ENCODE data around the gene RAB41. TPM values are rescaled to one million over a fixed set of nuclear protein-coding genes. Genes with fewer than 3 reads are reported as not detected.
"Not testable (repeated sequence)": the region's sequence is repeated elsewhere in the genome, so short reads cannot be mapped to it uniquely, and the experiment has no call there.

The RAB41 gene
- not detected for polyA plus RNA-seq (2013, experiment 1 of 2)
- not detected for polyA plus RNA-seq (2013, experiment 2 of 2)

- Histone ChIP-seq H2BK120ac (ENCODE audit: low read depth, low read length) (no peak within 1 kb of the TSS), H3K4ac (ENCODE audit: low read depth, low read length) (no peak within 1 kb of the TSS), H4K5ac (ENCODE audit: low read length) (no peak within 1 kb of the TSS), H3K79me1 (ENCODE audit: low read length) (no peaks in the 10 kb centered on the region), H3K18ac (ENCODE audit: low read length) (no peak within 1 kb of the TSS), H3K27ac (ENCODE audit: low read depth, low read length) (no peak within 1 kb of the TSS), H3K4me3 (ENCODE audit: low read length) (no peak within 1 kb of the TSS), H2BK5ac (ENCODE audit: low read length) (no peak within 1 kb of the TSS), H3K27me3 (ENCODE audit: insufficient read depth, low read length, poor library complexity) (no peaks in the 10 kb centered on the region), H3K4me1 (ENCODE audit: control insufficient read depth, low read depth, low read length) (no peaks in the 10 kb centered on the region), H3K4me2 (ENCODE audit: low read length) (no peak within 1 kb of the TSS), H3K36me3 (ENCODE audit: control insufficient read depth, insufficient read depth, low read length) (no peaks in the 10 kb centered on the region), H3K56ac (ENCODE audit: low read length) (no peak within 1 kb of the TSS), H3K79me2 (ENCODE audit: control insufficient read depth, insufficient read depth, low read length) (no peaks in the 10 kb centered on the region), H2AK5ac (ENCODE audit: low read length) (no peak within 1 kb of the TSS), H3K23ac (ENCODE audit: low read length) (no peak within 1 kb of the TSS), H4K8ac (ENCODE audit: low read depth, low read length) (no peak within 1 kb of the TSS), H3K9ac (ENCODE audit: low read length) (no peak within 1 kb of the TSS), H2BK15ac (replicated peaks; ENCODE audit: low read depth) (no peak within 1 kb of the TSS)
- no peak for DNase-seq
- WGBS (ENCODE audit: extremely low coverage, insufficient coverage, low lambda C conversion rate), result no CpG with 5 or more reads among the region's 21 CpGs
These were observed at the start of gene RAB41 for GRCh38 chrX:70281951-70282350. RAB41 (plus strand) TSS chrX:70282172; CDS start chrX:70282218, 46 bp downstream.

GRCh38 chrX:70234355-70234754 lies 47.6 kb upstream of the RAB41 start, which contains the start of gene AWAT1:
AWAT1 (plus strand) TSS chrX:70234655; CDS start chrX:70234696, 41 bp downstream.
- no CpG with 5 or more reads among the region's 3 CpGs for WGBS (ENCODE audit: extremely low coverage, insufficient coverage, low lambda C conversion rate)
- H4K5ac ChIP-seq (ENCODE audit: low read length), result no peak within 1 kb of the TSS
- H3K79me1 ChIP-seq (ENCODE audit: low read length), result no peaks in the 10 kb centered on the region
- H2BK5ac ChIP-seq (ENCODE audit: low read length), result no peak within 1 kb of the TSS
- no peak within 1 kb of the TSS for H3K4me2 ChIP-seq (ENCODE audit: low read length)
- no peak within 1 kb of the TSS for H3K4me3 ChIP-seq (ENCODE audit: low read length)
- no peak for DNase-seq
- H3K36me3 ChIP-seq (ENCODE audit: control insufficient read depth, insufficient read depth, low read length), result no peaks in the 10 kb centered on the region
- H3K23ac ChIP-seq (ENCODE audit: low read length), result no peak within 1 kb of the TSS
- no peaks in the 10 kb centered on the region for H3K4me1 ChIP-seq (ENCODE audit: control insufficient read depth, low read depth, low read length)
- no peak within 1 kb of the TSS for H2AK5ac ChIP-seq (ENCODE audit: low read length)
- no peaks in the 10 kb centered on the region for H3K27me3 ChIP-seq (ENCODE audit: insufficient read depth, low read length, poor library complexity)
- H2BK15ac ChIP-seq (replicated peaks; ENCODE audit: low read depth), result no peak within 1 kb of the TSS
- no peak within 1 kb of the TSS for H3K4ac ChIP-seq (ENCODE audit: low read depth, low read length)
- no peak within 1 kb of the TSS for H3K18ac ChIP-seq (ENCODE audit: low read length)
- H3K9ac ChIP-seq (ENCODE audit: low read length), result no peak within 1 kb of the TSS
- no peaks in the 10 kb centered on the region for H3K79me2 ChIP-seq (ENCODE audit: control insufficient read depth, insufficient read depth, low read length)
- no peak within 1 kb of the TSS for H3K56ac ChIP-seq (ENCODE audit: low read length)
- no peak within 1 kb of the TSS for H4K8ac ChIP-seq (ENCODE audit: low read depth, low read length)
- H3K27ac ChIP-seq (ENCODE audit: low read depth, low read length), result no peak within 1 kb of the TSS
- no peak within 1 kb of the TSS for H2BK120ac ChIP-seq (ENCODE audit: low read depth, low read length)

GRCh38 chrX:70240751-70241150 lies 41.2 kb upstream of the RAB41 start:
- no peak overlapping the region for H3K4ac ChIP-seq (ENCODE audit: low read depth, low read length)
- no peak overlapping the region for H3K4me3 ChIP-seq (ENCODE audit: low read length)
- H3K27me3 ChIP-seq (ENCODE audit: insufficient read depth, low read length, poor library complexity), result no peaks in the 10 kb centered on the region
- H2BK5ac ChIP-seq (ENCODE audit: low read length), result no peak overlapping the region
- no peak overlapping the region for H3K18ac ChIP-seq (ENCODE audit: low read length)
- no peak overlapping the region for H3K4me2 ChIP-seq (ENCODE audit: low read length)
- no peak for DNase-seq
- H3K9ac ChIP-seq (ENCODE audit: low read length), result no peak overlapping the region
- no peak overlapping the region for H2BK15ac ChIP-seq (replicated peaks; ENCODE audit: low read depth)
- H3K36me3 ChIP-seq (ENCODE audit: control insufficient read depth, insufficient read depth, low read length), result no peaks in the 10 kb centered on the region
- H3K79me1 ChIP-seq (ENCODE audit: low read length), result no peaks in the 10 kb centered on the region
- H3K56ac ChIP-seq (ENCODE audit: low read length), result no peak overlapping the region
- no peak overlapping the region for H4K5ac ChIP-seq (ENCODE audit: low read length)
- WGBS (ENCODE audit: extremely low coverage, insufficient coverage, low lambda C conversion rate), result no CpG with 5 or more reads among the region's 1 CpG
- no peak overlapping the region for H3K27ac ChIP-seq (ENCODE audit: low read depth, low read length)
- no peaks in the 10 kb centered on the region for H3K79me2 ChIP-seq (ENCODE audit: control insufficient read depth, insufficient read depth, low read length)
- H4K8ac ChIP-seq (ENCODE audit: low read depth, low read length), result no peak overlapping the region
- no peak overlapping the region for H2BK120ac ChIP-seq (ENCODE audit: low read depth, low read length)
- H3K23ac ChIP-seq (ENCODE audit: low read length), result no peak overlapping the region
- H2AK5ac ChIP-seq (ENCODE audit: low read length), result no peak overlapping the region
- H3K4me1 ChIP-seq (ENCODE audit: control insufficient read depth, low read depth, low read length), result no peaks in the 10 kb centered on the region

- Histone ChIP-seq H3K9ac (ENCODE audit: low read length) (no peak overlapping the region), H3K79me1 (ENCODE audit: low read length) (no peaks in the 10 kb centered on the region), H3K79me2 (ENCODE audit: control insufficient read depth, insufficient read depth, low read length) (no peaks in the 10 kb centered on the region), H3K36me3 (ENCODE audit: control insufficient read depth, insufficient read depth, low read length) (no peaks in the 10 kb centered on the region), H3K27ac (ENCODE audit: low read depth, low read length) (no peak overlapping the region), H3K4ac (ENCODE audit: low read depth, low read length) (no peak overlapping the region), H2BK5ac (ENCODE audit: low read length) (no peak overlapping the region), H3K4me1 (ENCODE audit: control insufficient read depth, low read depth, low read length) (no peaks in the 10 kb centered on the region), H2BK15ac (replicated peaks; ENCODE audit: low read depth) (no peak overlapping the region), H3K23ac (ENCODE audit: low read length) (no peak overlapping the region), H4K5ac (ENCODE audit: low read length) (no peak overlapping the region), H2AK5ac (ENCODE audit: low read length) (no peak overlapping the region), H3K56ac (ENCODE audit: low read length) (no peak overlapping the region), H2BK120ac (ENCODE audit: low read depth, low read length) (no peak overlapping the region), H4K8ac (ENCODE audit: low read depth, low read length) (no peak overlapping the region), H3K18ac (ENCODE audit: low read length) (no peak overlapping the region), H3K4me2 (ENCODE audit: low read length) (no peak overlapping the region), H3K4me3 (ENCODE audit: low read length) (no peak overlapping the region), H3K27me3 (ENCODE audit: insufficient read depth, low read length, poor library complexity) (no peaks in the 10 kb centered on the region)
- no peak for DNase-seq
- 100% methylated on average over 1 of the region's 2 CpGs for WGBS (ENCODE audit: extremely low coverage, insufficient coverage, low lambda C conversion rate)
These were observed 40.5 kb upstream of the RAB41 start for GRCh38 chrX:70241501-70241900.

GRCh38 chrX:70243601-70244000 lies 38.4 kb upstream of the RAB41 start:
- H4K8ac ChIP-seq (ENCODE audit: low read depth, low read length); H3K4me1 ChIP-seq (ENCODE audit: control insufficient read depth, low read depth, low read length); H3K27ac ChIP-seq (ENCODE audit: low read depth, low read length); H3K36me3 ChIP-seq (ENCODE audit: control insufficient read depth, insufficient read depth, low read length); H3K27me3 ChIP-seq (ENCODE audit: insufficient read depth, low read length, poor library complexity); DNase-seq; H3K18ac ChIP-seq (ENCODE audit: low read length); H3K79me2 ChIP-seq (ENCODE audit: control insufficient read depth, insufficient read depth, low read length); H2BK120ac ChIP-seq (ENCODE audit: low read depth, low read length); H3K23ac ChIP-seq (ENCODE audit: low read length); H2BK15ac ChIP-seq (replicated peaks; ENCODE audit: low read depth); H3K9ac ChIP-seq (ENCODE audit: low read length); H3K4me3 ChIP-seq (ENCODE audit: low read length); H3K4me2 ChIP-seq (ENCODE audit: low read length); H3K56ac ChIP-seq (ENCODE audit: low read length); H4K5ac ChIP-seq (ENCODE audit: low read length); H3K79me1 ChIP-seq (ENCODE audit: low read length); H2BK5ac ChIP-seq (ENCODE audit: low read length); H2AK5ac ChIP-seq (ENCODE audit: low read length); H3K4ac ChIP-seq (ENCODE audit: low read depth, low read length): not testable (repeated sequence)
- no CpG with 5 or more reads among the region's 5 CpGs for WGBS (ENCODE audit: extremely low coverage, insufficient coverage, low lambda C conversion rate)

- Histone ChIP-seq H3K4ac (ENCODE audit: low read depth, low read length) (no peak overlapping the region), H4K8ac (ENCODE audit: low read depth, low read length) (no peak overlapping the region), H3K36me3 (ENCODE audit: control insufficient read depth, insufficient read depth, low read length) (no peaks in the 10 kb centered on the region), H3K79me2 (ENCODE audit: control insufficient read depth, insufficient read depth, low read length) (no peaks in the 10 kb centered on the region), H3K4me3 (ENCODE audit: low read length) (no peak overlapping the region), H2BK15ac (replicated peaks; ENCODE audit: low read depth) (no peak overlapping the region), H3K27me3 (ENCODE audit: insufficient read depth, low read length, poor library complexity) (no peaks in the 10 kb centered on the region), H3K4me1 (ENCODE audit: control insufficient read depth, low read depth, low read length) (no peaks in the 10 kb centered on the region), H3K79me1 (ENCODE audit: low read length) (no peaks in the 10 kb centered on the region), H3K9ac (ENCODE audit: low read length) (no peak overlapping the region), H3K4me2 (ENCODE audit: low read length) (no peak overlapping the region), H3K18ac (ENCODE audit: low read length) (no peak overlapping the region), H2BK120ac (ENCODE audit: low read depth, low read length) (no peak overlapping the region), H3K27ac (ENCODE audit: low read depth, low read length) (no peak overlapping the region), H2BK5ac (ENCODE audit: low read length) (no peak overlapping the region), H2AK5ac (ENCODE audit: low read length) (no peak overlapping the region), H3K56ac (ENCODE audit: low read length) (no peak overlapping the region), H3K23ac (ENCODE audit: low read length) (no peak overlapping the region), H4K5ac (ENCODE audit: low read length) (no peak overlapping the region)
- whole genome bisulfite sequencing (ENCODE audit: extremely low coverage, insufficient coverage, low lambda C conversion rate), result no CpG with 5 or more reads among the region's 6 CpGs
- no peak for DNase-seq
These were observed 37.1 kb upstream of the RAB41 start for GRCh38 chrX:70244881-70245280.

Data from mesendoderm (in vitro differentiated cells).